ENCODE data around the gene NKAIN4. TPM values are rescaled to one million over a fixed set of nuclear protein-coding genes. Genes with fewer than 3 reads are reported as not detected.

NKAIN4 gene
- total RNA-seq, 1 donor from 2014 or later: not detected

GRCh38 chr20:63196768-63197470 lies 57.3 kb downstream of the NKAIN4 start:
- ATAC-seq (ENCODE audit: low read depth): no peak

GRCh38 chr20:63194797-63195173 lies 59.5 kb downstream of the NKAIN4 start:
- ATAC-seq (ENCODE audit: low read depth): no peak
- intact Hi-C loops (cut with micrococcal nuclease): no loop called here
- TF ChIP-seq CTCF (IDR thresholded peaks at IDR 0.05): no peak
- DNase-seq: no peak
- no peaks in the 10 kb centered on the region for H3K27me3 Mint-ChIP-seq
- no peaks in the 10 kb centered on the region for H3K9me3 Mint-ChIP-seq
- H3K27ac Mint-ChIP-seq: no peak overlapping the region
- ChIA-PET CTCF (no interaction called here), POLR2A (no interaction called here)
- H3K4me3 Mint-ChIP-seq: no peak overlapping the region
- peaks cover 2% of the 10 kb centered on the region for H3K4me1 Mint-ChIP-seq
- H3K36me3 Mint-ChIP-seq (ENCODE audit: low read depth): peaks cover 49% of the 10 kb centered on the region

More at GRCh38 chr20:63196768-63197470, 57.3 kb downstream of the NKAIN4 start:
- Mint-ChIP-seq H3K4me3 (no peak overlapping the region), H3K27ac (no peak overlapping the region), H3K36me3 (ENCODE audit: low read depth) (peaks cover 68% of the 10 kb centered on the region), H3K27me3 (no peaks in the 10 kb centered on the region), H3K9me3 (no peaks in the 10 kb centered on the region), H3K4me1 (peaks cover 2% of the 10 kb centered on the region)
- no peak for TF ChIP-seq CTCF (IDR thresholded peaks at IDR 0.05)
- DNase-seq: no peak
- intact Hi-C loops (cut with micrococcal nuclease): no loop called here
- CTCF ChIA-PET: no interaction called here
- POLR2A ChIA-PET: no interaction called here

- Mint-ChIP-seq H3K27me3 (no peaks in the 10 kb centered on the region), H3K4me1 (peaks cover 2% of the 10 kb centered on the region), H3K27ac (no peak overlapping the region), H3K4me3 (no peak overlapping the region), H3K9me3 (no peaks in the 10 kb centered on the region), H3K36me3 (ENCODE audit: low read depth) (peaks cover 46% of the 10 kb centered on the region)
- intact Hi-C loops (cut with micrococcal nuclease): no loop called here
- TF ChIP-seq CTCF (IDR thresholded peaks at IDR 0.05): no peak
- DNase-seq: no peak
- ChIA-PET CTCF (no interaction called here), POLR2A (no interaction called here)
- ATAC-seq (ENCODE audit: low read depth): no peak
Measured at GRCh38 chr20:63194007-63194796, 60.1 kb downstream of the NKAIN4 start.

GRCh38 chr20:63192721-63193120 lies 61.5 kb downstream of the NKAIN4 start:
- no peak overlapping the region for H3K27ac Mint-ChIP-seq
- DNase-seq: no peak
- intact Hi-C loops (cut with micrococcal nuclease): no loop called here
- peaks cover 34% of the 10 kb centered on the region for H3K36me3 Mint-ChIP-seq (ENCODE audit: low read depth)
- H3K9me3 Mint-ChIP-seq: no peaks in the 10 kb centered on the region
- no peaks in the 10 kb centered on the region for H3K27me3 Mint-ChIP-seq
- no peaks in the 10 kb centered on the region for H3K4me1 Mint-ChIP-seq
- ChIA-PET POLR2A (no interaction called here), CTCF (no interaction called here)
- ATAC-seq (ENCODE audit: low read depth): no peak
- no peak for TF ChIP-seq CTCF (IDR thresholded peaks at IDR 0.05)
- H3K4me3 Mint-ChIP-seq: no peak overlapping the region

GRCh38 chr20:63191400-63191799 lies 62.9 kb downstream of the NKAIN4 start:
- Mint-ChIP-seq H3K9me3 (no peaks in the 10 kb centered on the region), H3K4me1 (no peaks in the 10 kb centered on the region), H3K27ac (no peak overlapping the region), H3K4me3 (no peak overlapping the region), H3K36me3 (ENCODE audit: low read depth) (peaks cover 22% of the 10 kb centered on the region), H3K27me3 (no peaks in the 10 kb centered on the region)
- intact Hi-C loops (cut with micrococcal nuclease): no loop called here
- ChIA-PET POLR2A (no interaction called here), CTCF (no interaction called here)
- no peak for TF ChIP-seq CTCF (IDR thresholded peaks at IDR 0.05)
- ATAC-seq (ENCODE audit: low read depth) (no peak), DNase-seq (no peak)

Measured in activated B cell treated with CpG ODN at 0.5 μM for 24 hours (primary cell).